Panc1 (cell line): ENCODE results near the gene COPS7A.

Source experiments
- CTCF ChIP-seq: fragments of 450-650 bp; IDR thresholded peaks from 2 replicates; pipeline ENCODE4 v1.5.1; 2017; ENCODE audit warnings: mild to moderate bottlenecking
- POLR2AphosphoS5 ChIP-seq: IDR thresholded peaks from 2 replicates; pipeline ENCODE4 v1.6.1; 2012; ENCODE audit warnings: mild to moderate bottlenecking, low read depth, low read length, moderate library complexity
- REST ChIP-seq, 2 experiments: IDR thresholded peaks; 2 replicates each; pipeline ENCODE4 v1.6.1; 2011 to 2012; ENCODE audit warnings: low read depth in 2 of 2, control low read depth in 1 of 2, low read length in 1 of 2, mild to moderate bottlenecking in 1 of 2, moderate library complexity in 1 of 2; ENCODE audit not compliant: insufficient read depth in 1 of 2

GRCh38 chr12:6692888-6693287, 31.0 kb upstream of the COPS7A start:
- no peak for TF ChIP-seq CTCF
- no peak for TF ChIP-seq POLR2AphosphoS5
- TF ChIP-seq REST (IDR thresholded peaks at IDR 0.05; ENCODE audit: insufficient read depth in 1 of 2, low read depth in 2 of 2, low read length in 1 of 2): no peak
